H1 (cell line): ENCODE results near the gene NCKAP1. TPM values are rescaled to one million over a fixed set of nuclear protein-coding genes. Genes with fewer than 3 reads are reported as not detected.

Experiments
- CTCF ChIA-PET: fragments of 300-600 bp; sonication (Branson Sonifier 250); formaldehyde crosslinking; loops from one replicate; lab custom pipeline; 2021; ENCODE audit not compliant: partially characterized antibody; lab: Charles Lee
- POLR2A ChIA-PET: fragments of 300-600 bp; sonication (Branson Sonifier 250); formaldehyde crosslinking; loops from one replicate; lab custom pipeline; 2021; ENCODE audit warnings: inconsistent platforms; ENCODE audit not compliant: partially characterized antibody; lab: Charles Lee
- DNase-seq, 2 experiments: peaks; one replicate each; pipeline versions ENCODE4 v3.0.0 to v3.0.0-alpha.2; 2010 to 2022; ENCODE audit warnings: low spot score in 2 of 2, low read depth in 1 of 2, mixed read lengths in 1 of 2
- FAIRE-seq: peaks from 2 replicates; lab custom pipeline; 2011; peaks lifted over from hg19 to GRCh38; lab: Jason Lieb, UNC
- H2AFZ ChIP-seq: 2 replicates; pipeline ENCODE4 v1.8.1; 2012; ENCODE audit warnings: low read length, inconsistent platforms
- H2AK5ac ChIP-seq: 2 replicates; pipeline ENCODE4 v1.6.1; 2013; ENCODE audit warnings: low read depth, low read length
- H2BK120ac ChIP-seq: replicated peaks from 2 replicates; pipeline ENCODE3; 2013; ENCODE audit warnings: low read depth, low read length, inconsistent platforms
- H2BK12ac ChIP-seq: 2 replicates; pipeline ENCODE4 v1.6.1; 2013; ENCODE audit warnings: low read depth, low read length
- H2BK15ac ChIP-seq: 2 replicates; pipeline ENCODE4 v1.6.1; 2013; ENCODE audit warnings: low read length
- H2BK20ac ChIP-seq: 2 replicates; pipeline ENCODE4 v1.6.1; 2013; ENCODE audit warnings: low read length
- H2BK5ac ChIP-seq: 2 replicates; pipeline ENCODE4 v1.6.1; 2013; ENCODE audit warnings: low read depth, low read length
- H3K14ac ChIP-seq: 2 replicates; pipeline ENCODE4 v1.6.1; 2013; ENCODE audit warnings: inconsistent platforms; ENCODE audit not compliant: insufficient read length
- H3K18ac ChIP-seq: 2 replicates; pipeline ENCODE4 v1.6.1; 2013; ENCODE audit warnings: low read length; ENCODE audit errors: extremely low read depth
- H3K23ac ChIP-seq: 2 replicates; pipeline ENCODE4 v1.6.1; 2013; ENCODE audit warnings: inconsistent platforms; ENCODE audit not compliant: insufficient read length
- H3K23me2 ChIP-seq: 2 replicates; pipeline ENCODE4 v1.6.1; 2013; ENCODE audit warnings: low read depth, low read length
- H3K27ac ChIP-seq: 2 replicates; pipeline ENCODE4 v1.6.1; 2011; ENCODE audit warnings: low read depth, low read length, inconsistent platforms
- H3K27me3 ChIP-seq, 4 experiments: replicated peaks in 1 of 4; 1 replicate in 1 of 4; 2 replicates in 3 of 4; pipeline versions ENCODE4 v1.6.1 to v1.8.1; 2011 to 2013; ENCODE audit warnings: low read length in 3 of 4, mild to moderate bottlenecking in 3 of 4, inconsistent platforms in 2 of 4, mixed read lengths in 2 of 4, moderate library complexity in 1 of 4; ENCODE audit not compliant: control insufficient read depth in 3 of 4, insufficient read depth in 3 of 4; ENCODE audit errors: extremely low read depth in 1 of 4
- H3K36me3 ChIP-seq, 4 experiments: 2 replicates each; pipeline versions ENCODE4 v1.6.1 to v1.8.1; 2011 to 2013; ENCODE audit warnings: mild to moderate bottlenecking in 4 of 4, low read length in 3 of 4, moderate library complexity in 2 of 4, control low read depth in 1 of 4, inconsistent platforms in 1 of 4; ENCODE audit not compliant: insufficient read depth in 4 of 4, control insufficient read depth in 2 of 4
- H3K4ac ChIP-seq: replicated peaks from 2 replicates; pipeline ENCODE3; 2013; ENCODE audit warnings: low read length, low read depth, mixed read lengths, inconsistent platforms; ENCODE audit not compliant: insufficient read length
- H3K4me1 ChIP-seq, 4 experiments: replicated peaks in 1 of 4; 1 replicate in 1 of 4; 2 replicates in 3 of 4; pipeline versions ENCODE4 v1.6.1 to v1.8.1; 2011 to 2013; ENCODE audit warnings: low read length in 3 of 4, inconsistent platforms in 2 of 4, mixed read lengths in 1 of 4; ENCODE audit not compliant: insufficient read depth in 4 of 4, control insufficient read depth in 3 of 4
- H3K4me2 ChIP-seq, 2 experiments: 2 replicates each; pipeline versions ENCODE4 v1.6.1 to v1.8.1; 2011 to 2013; ENCODE audit warnings: low read depth in 2 of 2, low read length in 2 of 2, control low read depth in 1 of 2, inconsistent platforms in 1 of 2, mild to moderate bottlenecking in 1 of 2; ENCODE audit not compliant: insufficient read depth in 1 of 2
- H3K4me3 ChIP-seq, 4 experiments: fragments of 200-600, 300-600 bp in 1 of 4; sonication (generic), shearing (Covaris generic), sonication (Bioruptor Twin) in 1 of 4; 2 replicates each; pipeline versions ENCODE4 v1.5.1 to v1.8.1; 2011 to 2016; ENCODE audit warnings: low read length in 4 of 4, low read depth in 3 of 4, control low read depth in 2 of 4, inconsistent platforms in 2 of 4, mild to moderate bottlenecking in 2 of 4, mixed read lengths in 1 of 4, moderate library complexity in 1 of 4; ENCODE audit not compliant: insufficient read depth in 2 of 4; ENCODE audit errors: extremely low read depth in 1 of 4
- H3K56ac ChIP-seq: replicated peaks from 2 replicates; pipeline ENCODE3; 2013; ENCODE audit warnings: low read depth, mild to moderate bottlenecking, mixed read lengths, low read length, inconsistent platforms; ENCODE audit not compliant: insufficient read length
- H3K79me1 ChIP-seq: 2 replicates; pipeline ENCODE4 v1.6.1; 2013; ENCODE audit warnings: low read depth, low read length, control low read depth
- H3K79me2 ChIP-seq, 2 experiments: 2 replicates each; pipeline versions ENCODE4 v1.6.1 to v1.8.1; 2012 to 2013; ENCODE audit warnings: low read length in 2 of 2, mild to moderate bottlenecking in 2 of 2, inconsistent platforms in 1 of 2; ENCODE audit not compliant: insufficient read depth in 2 of 2, control insufficient read depth in 1 of 2
- H3K9ac ChIP-seq, 4 experiments: replicated peaks in 1 of 4; 1 replicate in 1 of 4; 2 replicates in 3 of 4; pipeline versions ENCODE4 v1.6.1 to v1.8.1; 2011 to 2013; ENCODE audit warnings: low read depth in 3 of 4, low read length in 3 of 4, control low read depth in 2 of 4, mild to moderate bottlenecking in 2 of 4, moderate library complexity in 2 of 4, inconsistent platforms in 1 of 4; ENCODE audit errors: extremely low read depth in 1 of 4
- H3K9me3 ChIP-seq, 2 experiments: 2 replicates each; pipeline versions ENCODE4 v1.6.1 to v1.8.1; 2012 to 2013; ENCODE audit warnings: mild to moderate bottlenecking in 2 of 2, moderate library complexity in 2 of 2, control low read depth in 1 of 2, inconsistent platforms in 1 of 2, low read depth in 1 of 2, low read length in 1 of 2, mixed read lengths in 1 of 2; ENCODE audit not compliant: insufficient read depth in 2 of 2
- H4K20me1 ChIP-seq, 2 experiments: replicated peaks in 1 of 2; 2 replicates each; pipeline versions ENCODE3 to v1.8.1; 2011 to 2013; ENCODE audit warnings: inconsistent platforms in 2 of 2, low read length in 2 of 2, mild to moderate bottlenecking in 1 of 2; ENCODE audit not compliant: insufficient read depth in 2 of 2, control insufficient read depth in 1 of 2
- H4K5ac ChIP-seq: 2 replicates; pipeline ENCODE4 v1.6.1; 2013; ENCODE audit warnings: low read length, low read depth, mixed read lengths, inconsistent platforms; ENCODE audit not compliant: insufficient read length
- H4K8ac ChIP-seq: 2 replicates; pipeline ENCODE4 v1.8.0; 2013; ENCODE audit warnings: mild to moderate bottlenecking, moderate library complexity, low read length, inconsistent platforms; ENCODE audit not compliant: insufficient read depth; ENCODE audit errors: extremely low read depth
- H4K91ac ChIP-seq: replicated peaks from 2 replicates; pipeline ENCODE3; 2013; ENCODE audit warnings: low read length, mixed read lengths, inconsistent platforms; ENCODE audit not compliant: insufficient read length
- ASH2L ChIP-seq: fragments of 200-600, 300-600 bp; sonication (generic); IDR thresholded peaks from one replicate; pipeline ENCODE4 v1.7.1; 2017; ENCODE audit warnings: low read length
- BACH1 ChIP-seq: IDR thresholded peaks from 2 replicates; pipeline ENCODE4 v1.6.1; 2012; ENCODE audit warnings: low read length, improper control_type of control experiment
- EGR1 ChIP-seq: IDR thresholded peaks from 2 replicates; pipeline ENCODE4 v1.6.1; 2011; ENCODE audit warnings: low read depth, low read length, borderline replicate concordance
- MAFK ChIP-seq: IDR thresholded peaks from 2 replicates; pipeline ENCODE4 v1.6.1; 2012; ENCODE audit warnings: low read depth, mild to moderate bottlenecking, improper control_type of control experiment, low read length
- WGBS, 2 experiments: shearing (Covaris generic) in 1 of 2; methylation state at CpG; one replicate each; pipeline versions ENCODE4 v1.1.6 to v1.1.7; 2013 to 2015; ENCODE audit warnings: low lambda C conversion rate in 2 of 2, mixed read lengths in 2 of 2, inconsistent platforms in 1 of 2, low coverage in 1 of 2, missing lambda C conversion rate in 1 of 2; ENCODE audit not compliant: insufficient replicate concordance in 2 of 2, insufficient coverage in 1 of 2, insufficient read length in 1 of 2; ENCODE audit errors: extremely low coverage in 1 of 2, missing lambda C conversion rate in 1 of 2; 5-methylcytosine and 5-hydroxymethylcytosine counted together
- polyA plus RNA-seq, 7 experiments: library from polyadenylated mRNA; depleted of rRNA in 3 of 7; stranded (reverse) in 5 of 7; unstranded in 2 of 7; fragments of >200 nt in 5 of 7; fragments of 200-250 nt in 2 of 7; gene quantifications; 1 replicate in 5 of 7; 2 replicates in 1 of 7; 4 replicates in 1 of 7; pipeline versions ENCODE4 v1.2.1 to v1.2.3, GENCODE V29; 2011 to 2013; ENCODE audit warnings: missing spikeins in 2 of 7, mixed read lengths in 2 of 7
- total RNA-seq: library from RNA; stranded (reverse); fragmentation: NEBNext Ultra II Directional; extraction: Animal tissue kit (Norgen Biotek cat#: 25700); gene quantifications from 2 replicates; pipeline ENCODE4 v1.2.1, GENCODE V29; 2021
- TF ChIP-seq, protein P1 (sequence below), 3 experiments: IDR thresholded peaks; 1 replicate in 2 of 3; 2 replicates in 1 of 3; pipeline versions ENCODE4 v1.5.1 to v1.6.1; 2011; ENCODE audit warnings: low read length in 3 of 3, mild to moderate bottlenecking in 3 of 3, inconsistent platforms in 2 of 3, low read depth in 1 of 3, moderate library complexity in 1 of 3; ENCODE audit not compliant: insufficient read depth in 1 of 3; ENCODE audit errors: control extremely low read depth in 1 of 3

Gene NCKAP1
- total and polyA plus RNA-seq, 2 of the 8 experiments (the other 6 are each of a cell fraction or from before 2014, with no cell fraction given): 90.8 to 173 TPM

DNA sequence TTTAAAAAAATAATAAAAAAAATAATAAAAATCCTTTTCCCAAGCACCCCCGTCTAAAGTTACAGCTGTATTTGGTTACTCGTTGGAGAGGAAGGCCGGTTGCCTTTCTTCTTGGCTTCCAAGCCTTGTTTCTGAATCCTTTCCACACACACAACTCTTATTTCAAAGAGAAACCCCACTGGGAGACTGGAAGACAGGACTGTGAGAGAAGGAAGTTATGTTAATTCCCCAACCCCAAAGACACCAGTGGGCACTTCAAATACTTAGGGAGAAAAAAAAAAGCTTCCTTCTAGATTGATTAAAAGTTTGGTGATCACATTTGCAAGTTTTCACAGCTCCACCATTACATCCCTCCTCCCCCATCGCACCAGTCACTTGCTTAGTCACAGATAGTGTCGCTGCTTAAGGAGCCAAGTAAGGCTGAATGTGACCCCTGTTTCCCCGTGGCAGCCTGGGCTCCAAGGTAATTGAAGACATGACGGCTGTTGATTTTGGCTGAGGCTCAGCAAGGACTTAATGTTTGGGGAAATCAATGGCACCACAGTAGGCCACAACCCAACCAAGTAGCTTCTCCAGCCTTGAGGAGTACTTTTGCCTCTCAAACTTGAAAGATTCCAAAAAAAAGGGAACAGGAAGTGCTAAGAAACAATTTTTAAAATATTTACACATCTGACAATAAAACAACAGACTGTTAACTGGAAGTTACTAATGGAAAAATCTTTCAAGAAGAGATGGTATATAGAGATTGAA, 131.0 kb downstream of the NCKAP1 start:
- POLR2A ChIA-PET: no interaction called here
- peaks cover 0 to 5% (median 0%) of the 10 kb centered on the region in 4 experiments; a peak in 2 of 8 replicates for H3K36me3 ChIP-seq
- peak; percentile 81 for FAIRE-seq

More for the DNA sequence above, 131.0 kb downstream of the NCKAP1 start:
- H3K23ac ChIP-seq: no peak overlapping the region
- H3K14ac ChIP-seq: no peak overlapping the region
- peak; percentile 13 to 56 for DNase-seq
- no peak overlapping the region for H3K56ac ChIP-seq
- peak overlapping the region; percentile 73; the same call in 1 of the 2 replicates for H2BK5ac ChIP-seq
- H3K27ac ChIP-seq: no peak overlapping the region
- H4K8ac ChIP-seq: no peak overlapping the region
- no peaks in the 10 kb centered on the region for H3K79me1 ChIP-seq
- H3K9me3 ChIP-seq: no peaks in the 10 kb centered on the region
- no peak overlapping the region; the same call in 1 of the 2 replicates for H2BK20ac ChIP-seq
- no peak overlapping the region for H3K4me3 ChIP-seq
- no peaks in the 10 kb centered on the region for H3K27me3 ChIP-seq
- H3K4me1 ChIP-seq: peaks cover 0 to 2% (median 0%) of the 10 kb centered on the region in 4 experiments; a peak in 2 of 7 replicates
- no peak overlapping the region; a peak in 2 of 4 replicates for H3K4me2 ChIP-seq
- no peak overlapping the region for H4K5ac ChIP-seq
- no peak overlapping the region for H2AFZ ChIP-seq
- H3K4ac ChIP-seq: no peak overlapping the region
- TF ChIP-seq, protein P1, sequence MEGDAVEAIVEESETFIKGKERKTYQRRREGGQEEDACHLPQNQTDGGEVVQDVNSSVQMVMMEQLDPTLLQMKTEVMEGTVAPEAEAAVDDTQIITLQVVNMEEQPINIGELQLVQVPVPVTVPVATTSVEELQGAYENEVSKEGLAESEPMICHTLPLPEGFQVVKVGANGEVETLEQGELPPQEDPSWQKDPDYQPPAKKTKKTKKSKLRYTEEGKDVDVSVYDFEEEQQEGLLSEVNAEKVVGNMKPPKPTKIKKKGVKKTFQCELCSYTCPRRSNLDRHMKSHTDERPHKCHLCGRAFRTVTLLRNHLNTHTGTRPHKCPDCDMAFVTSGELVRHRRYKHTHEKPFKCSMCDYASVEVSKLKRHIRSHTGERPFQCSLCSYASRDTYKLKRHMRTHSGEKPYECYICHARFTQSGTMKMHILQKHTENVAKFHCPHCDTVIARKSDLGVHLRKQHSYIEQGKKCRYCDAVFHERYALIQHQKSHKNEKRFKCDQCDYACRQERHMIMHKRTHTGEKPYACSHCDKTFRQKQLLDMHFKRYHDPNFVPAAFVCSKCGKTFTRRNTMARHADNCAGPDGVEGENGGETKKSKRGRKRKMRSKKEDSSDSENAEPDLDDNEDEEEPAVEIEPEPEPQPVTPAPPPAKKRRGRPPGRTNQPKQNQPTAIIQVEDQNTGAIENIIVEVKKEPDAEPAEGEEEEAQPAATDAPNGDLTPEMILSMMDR (IDR thresholded peaks at IDR 0.05; ENCODE audit: control extremely low read depth in 1 of 3, insufficient read depth in 1 of 3, low read depth in 1 of 3, low read length in 3 of 3): no peak
- TF ChIP-seq MAFK (no peak), BACH1 (0 out of 2 replicates have a peak, but pooled peaks have one; percentile 47), ASH2L (peak; percentile 27), EGR1 (no peak)
- no peak overlapping the region for H4K91ac ChIP-seq
- H2BK15ac ChIP-seq: no peak overlapping the region
- no peak overlapping the region for H3K18ac ChIP-seq
- H2BK120ac ChIP-seq: no peak overlapping the region
- peak overlapping the region; percentile 44; the same call in 1 of the 2 replicates for H2BK12ac ChIP-seq
- H3K23me2 ChIP-seq: no peaks in the 10 kb centered on the region
- CTCF ChIA-PET: interaction anchor here (0.6 to 1.9 kb wide), 7 partner anchors 12 to 164 kb away, joined by 3 to 6 read pairs (median 4); no protein-coding TSS in a partner anchor
- no peaks in the 10 kb centered on the region for H4K20me1 ChIP-seq
- no peaks in the 10 kb centered on the region for H3K79me2 ChIP-seq
- 35% methylated on average over 7 of the region's 7 CpGs; no CpG with 5 or more reads in 1 of the 2 experiments for WGBS, 2 experiments
- H3K9ac ChIP-seq: no peak overlapping the region
- H2AK5ac ChIP-seq: no peak overlapping the region
